Naive thymus-derived CD8-positive, alpha-beta T cell (primary cell): Measurements from ENCODE around the gene FLNC. TPM values are rescaled to one million over a fixed set of nuclear protein-coding genes. Genes with fewer than 3 reads are reported as not detected.

Source experiments
- ATAC-seq, 2 donors: fragments of 150-1000 bp; cut with Tn5 transposase in 1 of 2; sonication (Bioruptor Pico), chemical (Tn5 transposase) in 1 of 2; 1 replicate in 1 of 2; 2 replicates in 1 of 2; pipeline ENCODE4 v1.10.0; 2021; ENCODE audit warnings: mild to moderate bottlenecking in 2 of 2, moderate library complexity in 2 of 2
- POLR2A ChIA-PET: fragments of 350-600 bp; sonication (Branson Sonifier 250); formaldehyde crosslinking; loops from one replicate; lab custom pipeline; 2021; ENCODE audit warnings: antibody characterized with exemption; lab: Charles Lee
- DNase-seq, 10 donors: peaks; one replicate each; pipeline versions ENCODE4 v3.0.0 to v3.0.0-alpha.2; 2020 to 2022
- H3K27ac Mint-ChIP-seq, 10 donors: one replicate each; pipeline ENCODE4 v1.8.0; 2020 to 2022; ENCODE audit warnings: mild to moderate bottlenecking in 10 of 10, mixed read lengths in 10 of 10, moderate library complexity in 4 of 10, inconsistent platforms in 1 of 10
- H3K27me3 Mint-ChIP-seq, 5 donors: one replicate each; pipeline ENCODE4 v1.8.0; 2021 to 2022; ENCODE audit warnings: mixed read lengths in 5 of 5
- H3K36me3 Mint-ChIP-seq, 3 donors: one replicate each; pipeline ENCODE4 v1.8.0; 2020 to 2022; ENCODE audit warnings: mixed read lengths in 3 of 3, mild to moderate bottlenecking in 2 of 3, inconsistent platforms in 1 of 3
- H3K4me1 Mint-ChIP-seq, 4 donors: one replicate each; pipeline ENCODE4 v1.8.0; 2021 to 2022; ENCODE audit warnings: mixed read lengths in 4 of 4
- H3K4me3 Mint-ChIP-seq, 10 donors: one replicate each; pipeline ENCODE4 v1.8.0; 2020 to 2022; ENCODE audit warnings: mild to moderate bottlenecking in 10 of 10, mixed read lengths in 10 of 10, moderate library complexity in 6 of 10, inconsistent platforms in 1 of 10
- H3K9me3 Mint-ChIP-seq, 9 donors: one replicate each; pipeline ENCODE4 v1.8.0; 2020 to 2022; ENCODE audit warnings: mixed read lengths in 9 of 9, mild to moderate bottlenecking in 3 of 9, inconsistent platforms in 1 of 9, moderate library complexity in 1 of 9
- polyA plus RNA-seq, 3 donors: library from polyadenylated mRNA; unstranded; fragments of 300-500 nt; fragmentation: Illumina TruSeq; gene quantifications; one replicate each; pipeline ENCODE4 v1.2.3, GENCODE V29; 2021
- total RNA-seq, 8 experiments: library from RNA in 2 of 8; stranded (reverse) in 2 of 8; gene quantifications; one replicate each; pipeline ENCODE4 v1.2.3 and lab custom pipeline; 2021 to 2026

FLNC gene
- total and polyA plus RNA-seq, 5 experiments from 2014 or later: 0.01 TPM; not detected in 4

DNA sequence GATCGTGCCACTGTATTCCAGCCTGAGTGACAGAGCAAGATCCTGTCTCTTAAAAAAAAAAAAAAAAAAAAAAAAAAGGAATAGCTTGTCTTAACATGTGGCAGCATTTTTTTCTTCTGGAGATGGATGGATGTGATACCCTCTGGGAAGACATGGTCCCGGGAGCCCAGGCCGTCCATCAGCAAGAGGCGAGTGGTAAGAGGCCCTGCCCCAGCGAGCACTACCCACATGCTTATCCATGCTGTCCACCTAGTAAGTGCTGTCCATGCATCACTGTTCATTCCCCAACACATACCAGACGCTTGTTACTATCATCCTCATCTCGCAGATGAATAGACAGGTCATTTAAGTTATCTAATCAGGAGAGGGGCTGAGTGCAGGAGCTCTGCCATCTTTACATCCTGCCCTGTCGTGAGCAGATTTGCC, 45.3 kb downstream of the FLNC start:
- Mint-ChIP-seq H3K4me3 (no peak overlapping the region), H3K27me3 (peaks cover 0 to 2% (median 0%) of the 10 kb centered on the region in 5 donors), H3K27ac (peak overlapping the region in 1 of 10 donors; percentile 37), H3K9me3 (no peaks in the 10 kb centered on the region), H3K4me1 (peaks cover 0 to 2% (median under 1%) of the 10 kb centered on the region in 4 donors), H3K36me3 (no peaks in the 10 kb centered on the region)
- DNase-seq (no peak), ATAC-seq (no peak)
- POLR2A ChIA-PET: no interaction called here

DNA sequence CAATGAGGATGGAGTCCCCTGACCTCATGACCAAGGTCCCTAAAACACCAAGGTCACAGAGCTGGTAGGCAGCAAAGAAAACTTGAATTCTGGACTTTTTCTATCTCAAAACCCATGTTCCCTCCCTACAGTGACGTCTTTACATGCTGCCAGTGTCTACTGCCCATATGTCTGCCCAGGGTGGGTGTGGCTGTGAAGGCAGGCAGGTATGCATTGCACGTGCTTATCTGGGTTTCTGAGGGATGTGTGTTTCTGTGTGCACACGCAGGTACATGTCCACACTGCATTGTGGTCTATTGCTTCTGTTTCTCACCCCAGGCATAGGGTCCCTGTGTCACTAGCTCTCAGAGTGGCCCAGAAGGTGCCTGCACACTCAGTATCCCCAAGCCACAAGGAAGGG, 45.9 kb downstream of the FLNC start:
- no peak overlapping the region for H3K27ac Mint-ChIP-seq
- no peak overlapping the region for H3K4me3 Mint-ChIP-seq
- peaks cover 0 to 3% (median 0%) of the 10 kb centered on the region in 4 donors for H3K4me1 Mint-ChIP-seq
- DNase-seq (no peak), ATAC-seq (no peak)
- no peaks in the 10 kb centered on the region for H3K9me3 Mint-ChIP-seq
- POLR2A ChIA-PET: no interaction called here
- H3K36me3 Mint-ChIP-seq: no peaks in the 10 kb centered on the region
- peaks cover 0 to 3% (median 0%) of the 10 kb centered on the region in 5 donors for H3K27me3 Mint-ChIP-seq

DNA sequence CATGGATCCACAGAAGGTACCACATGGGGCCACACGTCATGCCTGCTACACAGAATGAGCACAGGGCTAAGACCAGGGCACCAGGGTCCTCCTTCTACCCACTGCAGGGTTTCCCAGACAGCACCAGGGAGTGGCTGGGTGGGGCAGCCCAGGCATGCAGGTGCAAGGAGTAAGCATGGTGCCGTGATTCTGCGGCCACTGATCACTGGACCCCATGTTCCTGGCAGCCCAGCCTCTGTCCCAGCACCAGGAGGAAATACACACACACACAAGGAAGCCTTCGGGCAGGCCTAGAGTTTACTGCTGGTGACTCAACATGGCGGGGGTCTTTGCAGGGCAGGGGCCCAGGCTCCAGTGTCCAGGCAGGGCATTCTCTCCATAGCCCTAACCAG, 46.4 kb downstream of the FLNC start:
- ATAC-seq (no peak), DNase-seq (peak in 1 of 10 donors; percentile 32)
- peaks cover 0 to 3% (median 1%) of the 10 kb centered on the region in 4 donors for H3K4me1 Mint-ChIP-seq
- H3K27ac Mint-ChIP-seq: no peak overlapping the region
- no peaks in the 10 kb centered on the region for H3K9me3 Mint-ChIP-seq
- H3K27me3 Mint-ChIP-seq: peaks cover 0 to 3% (median 0%) of the 10 kb centered on the region in 5 donors
- POLR2A ChIA-PET: no interaction called here
- no peak overlapping the region for H3K4me3 Mint-ChIP-seq
- no peaks in the 10 kb centered on the region for H3K36me3 Mint-ChIP-seq

DNA sequence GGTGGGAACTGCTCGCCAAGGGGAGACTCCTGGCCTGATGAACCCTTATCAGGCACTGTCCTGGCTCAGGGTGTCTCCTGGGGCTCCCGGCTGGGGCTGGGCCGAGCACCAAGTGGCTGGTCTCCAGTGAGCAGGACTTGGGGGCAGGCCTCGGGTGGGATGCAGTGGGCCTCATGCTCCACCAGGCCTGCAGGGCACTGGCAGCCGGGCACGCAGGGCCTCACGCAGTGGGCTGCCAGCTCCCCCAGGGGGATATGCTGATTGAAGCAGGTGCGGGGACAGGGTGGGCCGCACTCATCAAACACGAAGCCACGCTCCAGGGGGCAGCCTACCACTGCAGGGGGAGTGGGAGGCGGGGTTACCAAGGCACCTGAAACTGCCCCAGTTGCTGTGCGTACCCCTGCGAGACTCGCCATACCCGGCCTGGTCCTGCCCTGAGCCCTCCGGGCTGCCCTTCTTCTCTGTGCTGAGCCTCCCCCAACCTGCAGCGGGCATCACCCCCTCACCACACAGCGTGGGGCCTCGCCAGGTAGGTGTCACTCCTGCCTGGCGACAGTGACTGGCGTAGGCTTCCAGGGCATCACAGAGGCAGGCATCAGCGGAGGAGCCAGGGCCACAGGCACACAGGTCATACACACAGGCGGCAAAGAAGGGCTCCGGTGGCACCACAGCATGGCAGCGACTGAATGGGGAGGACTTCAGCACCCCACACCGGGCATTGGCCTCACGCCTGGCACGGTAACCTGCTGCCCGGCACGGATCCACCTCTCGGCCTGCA, 47.0 kb downstream of the FLNC start:
- Mint-ChIP-seq H3K27ac (no peak overlapping the region), H3K4me1 (peaks cover 0 to 3% (median 1%) of the 10 kb centered on the region in 4 donors), H3K27me3 (peaks cover 0 to 3% (median 0%) of the 10 kb centered on the region in 5 donors), H3K36me3 (no peaks in the 10 kb centered on the region), H3K4me3 (no peak overlapping the region), H3K9me3 (no peaks in the 10 kb centered on the region)
- POLR2A ChIA-PET: interaction anchor here (0.8 kb wide), 1 partner anchor 196 kb away, joined by 3 read pairs; no protein-coding TSS in a partner anchor
- ATAC-seq (no peak), DNase-seq (peak in 1 of 10 donors; percentile 53)

DNA sequence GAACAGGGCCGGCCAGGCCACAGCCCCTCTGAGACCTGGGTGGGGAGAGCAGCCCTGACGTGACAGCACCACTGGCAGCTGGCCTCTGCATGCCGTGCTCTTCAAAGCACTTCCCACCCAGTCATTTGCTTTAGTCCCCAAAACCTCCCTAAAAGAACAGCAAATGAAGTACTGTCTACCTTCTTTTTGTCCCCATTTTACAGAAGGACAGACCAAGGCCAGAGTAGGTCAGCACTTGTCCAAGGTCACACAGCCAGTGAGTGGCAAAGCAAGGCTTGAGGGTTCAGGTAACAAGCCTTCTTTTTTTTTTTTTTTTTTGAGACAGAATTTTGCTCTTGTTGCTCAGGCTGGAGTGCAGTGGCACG, 47.5 kb downstream of the FLNC start:
- H3K27ac Mint-ChIP-seq: no peak overlapping the region
- peaks cover 0 to 3% (median 0%) of the 10 kb centered on the region in 5 donors for H3K27me3 Mint-ChIP-seq
- DNase-seq (peak in 1 of 10 donors; percentile 30), ATAC-seq (no peak)
- no peaks in the 10 kb centered on the region for H3K9me3 Mint-ChIP-seq
- POLR2A ChIA-PET: interaction anchor here (0.8 kb wide), 1 partner anchor 196 kb away, joined by 3 read pairs; no protein-coding TSS in a partner anchor
- H3K36me3 Mint-ChIP-seq: no peaks in the 10 kb centered on the region
- H3K4me1 Mint-ChIP-seq: peaks cover 0 to 4% (median 2%) of the 10 kb centered on the region in 4 donors
- H3K4me3 Mint-ChIP-seq: no peak overlapping the region

DNA sequence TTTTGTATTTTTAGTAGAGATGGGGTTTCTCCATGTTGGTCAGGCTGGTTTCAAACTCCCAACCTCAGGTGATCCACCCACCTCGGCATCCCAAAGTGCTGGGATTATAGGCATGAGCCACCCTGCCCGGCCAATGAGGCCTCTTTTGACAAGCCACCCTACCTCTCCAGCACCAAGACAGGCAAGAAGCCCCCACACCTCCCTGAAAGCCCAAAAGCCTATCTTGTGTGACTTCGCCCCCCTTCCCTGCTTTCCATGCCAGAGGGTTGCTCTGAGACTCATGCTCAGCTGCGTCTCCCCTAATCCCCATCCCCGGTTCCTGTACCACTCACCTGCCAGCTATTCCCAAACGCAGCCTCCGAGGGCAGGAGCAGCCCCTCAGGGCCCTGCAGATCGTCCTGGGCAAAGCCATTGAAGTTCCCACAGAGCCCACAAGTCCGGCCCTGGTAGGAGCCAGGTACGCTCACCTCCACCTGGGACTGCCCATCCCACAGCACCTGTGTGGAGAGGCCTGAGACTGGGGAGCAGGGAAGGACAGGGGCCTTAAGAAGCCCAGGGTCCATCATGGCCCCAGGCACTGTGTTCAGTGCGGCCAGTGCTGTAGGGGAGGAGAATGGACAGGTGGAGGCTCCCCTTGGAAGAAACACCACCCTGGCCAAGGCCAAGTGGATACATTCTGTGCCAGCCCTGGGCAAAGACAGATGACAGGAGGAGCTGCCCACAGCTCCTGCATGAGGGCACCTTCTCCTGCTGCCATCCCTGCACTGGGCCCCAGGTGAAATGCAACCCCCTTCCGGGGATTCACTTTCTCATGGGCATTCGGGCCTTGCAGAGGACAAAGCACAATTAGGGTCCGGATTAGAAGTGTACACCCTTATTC, 48.3 kb downstream of the FLNC start:
- Mint-ChIP-seq H3K4me1 (peaks cover 0 to 4% (median 2%) of the 10 kb centered on the region in 4 donors), H3K27me3 (peaks cover 0 to 3% (median 0%) of the 10 kb centered on the region in 5 donors), H3K27ac (no peak overlapping the region), H3K36me3 (no peaks in the 10 kb centered on the region), H3K4me3 (no peak overlapping the region), H3K9me3 (no peaks in the 10 kb centered on the region)
- peak in 1 of 10 donors; percentile 45 for DNase-seq
- POLR2A ChIA-PET: interaction anchor here (0.7 to 0.8 kb wide), 2 partner anchors 9 to 197 kb away, joined by 3 read pairs; no protein-coding TSS in a partner anchor
- ATAC-seq: no peak

DNA sequence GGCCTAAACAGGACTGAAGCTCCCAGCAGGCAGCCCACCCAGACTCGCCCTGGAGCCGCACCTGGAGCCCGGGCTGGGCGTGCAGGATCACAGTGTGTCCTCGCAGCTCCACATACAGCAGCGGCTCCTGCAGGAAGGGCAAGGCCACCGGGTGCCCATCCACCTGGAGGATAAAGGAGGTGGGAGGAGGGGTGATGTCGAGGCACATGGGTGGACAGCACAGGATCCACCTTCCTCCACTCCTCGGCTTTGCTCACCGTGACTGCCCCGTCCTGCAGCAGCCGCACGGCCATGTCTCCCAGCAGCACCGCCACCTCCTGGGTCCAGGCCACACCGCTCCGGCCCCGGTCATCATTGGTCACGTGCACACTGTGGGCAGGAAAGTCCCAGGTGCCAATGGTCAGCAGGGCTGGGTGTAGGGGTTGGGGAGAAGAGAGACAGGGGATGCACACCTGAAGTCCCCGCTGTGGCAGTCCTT, 49.3 kb downstream of the FLNC start:
- POLR2A ChIA-PET: interaction anchor here (0.7 kb wide), 1 partner anchor 10 kb away, joined by 3 read pairs; no protein-coding TSS in a partner anchor
- DNase-seq (peak in 1 of 10 donors; percentile 55), ATAC-seq (no peak)
- H3K4me1 Mint-ChIP-seq: peaks cover 0 to 4% (median 2%) of the 10 kb centered on the region in 4 donors
- H3K27ac Mint-ChIP-seq: no peak overlapping the region
- H3K9me3 Mint-ChIP-seq: no peaks in the 10 kb centered on the region
- H3K27me3 Mint-ChIP-seq: peaks cover 0 to 3% (median 0%) of the 10 kb centered on the region in 5 donors
- H3K4me3 Mint-ChIP-seq: no peak overlapping the region
- H3K36me3 Mint-ChIP-seq: no peaks in the 10 kb centered on the region

DNA sequence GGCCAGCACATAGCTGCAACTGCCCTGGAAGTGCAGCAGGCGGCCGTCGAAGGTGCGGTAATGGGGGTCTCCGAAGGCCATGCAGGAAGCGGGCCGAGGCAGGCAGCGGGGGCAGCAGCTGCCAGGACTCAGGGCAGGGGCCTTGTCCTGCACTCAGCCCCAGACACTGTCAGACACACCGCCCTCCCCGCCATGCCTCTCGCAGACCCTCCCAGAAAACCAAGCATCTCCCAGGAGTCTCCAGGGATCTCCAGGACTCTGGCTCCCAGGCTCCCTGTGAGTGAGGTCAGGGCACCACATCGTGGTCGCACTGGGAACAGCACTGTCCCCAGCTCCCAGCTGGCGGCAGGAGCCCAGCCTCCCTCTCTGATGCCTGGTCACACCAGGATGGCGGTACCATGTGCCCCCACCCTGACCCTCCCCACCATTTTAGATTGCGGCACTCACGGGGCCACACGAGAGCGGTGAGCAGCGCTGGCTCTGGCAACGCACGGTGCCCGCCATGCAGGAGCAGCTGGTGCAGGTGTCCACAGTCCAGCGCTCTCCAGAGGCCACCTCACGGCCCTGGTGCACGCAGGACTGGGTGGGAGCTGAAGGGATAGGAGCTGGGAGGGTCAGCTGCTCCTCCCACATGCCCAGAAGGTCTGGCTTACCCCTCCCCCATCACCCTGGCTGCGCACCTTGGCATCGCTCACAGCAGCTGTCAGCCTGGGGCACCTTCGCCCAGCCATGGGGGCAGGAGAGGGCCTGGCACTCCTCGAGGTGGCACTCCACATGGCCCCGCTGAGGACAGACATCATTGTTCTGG, 49.9 kb downstream of the FLNC start:
- no peak for ATAC-seq
- H3K4me3 Mint-ChIP-seq: no peak overlapping the region
- H3K27ac Mint-ChIP-seq: no peak overlapping the region
- peaks cover 0 to 8% (median 0%) of the 10 kb centered on the region in 5 donors for H3K27me3 Mint-ChIP-seq
- peaks cover 0 to 4% (median 2%) of the 10 kb centered on the region in 4 donors for H3K4me1 Mint-ChIP-seq
- H3K9me3 Mint-ChIP-seq: no peaks in the 10 kb centered on the region
- peak in 1 of 10 donors; percentile 48 for DNase-seq
- H3K36me3 Mint-ChIP-seq: no peaks in the 10 kb centered on the region
- POLR2A ChIA-PET: interaction anchor here (1.2 kb wide), 1 partner anchor 38 kb away, joined by 3 read pairs; no protein-coding TSS in a partner anchor

DNA sequence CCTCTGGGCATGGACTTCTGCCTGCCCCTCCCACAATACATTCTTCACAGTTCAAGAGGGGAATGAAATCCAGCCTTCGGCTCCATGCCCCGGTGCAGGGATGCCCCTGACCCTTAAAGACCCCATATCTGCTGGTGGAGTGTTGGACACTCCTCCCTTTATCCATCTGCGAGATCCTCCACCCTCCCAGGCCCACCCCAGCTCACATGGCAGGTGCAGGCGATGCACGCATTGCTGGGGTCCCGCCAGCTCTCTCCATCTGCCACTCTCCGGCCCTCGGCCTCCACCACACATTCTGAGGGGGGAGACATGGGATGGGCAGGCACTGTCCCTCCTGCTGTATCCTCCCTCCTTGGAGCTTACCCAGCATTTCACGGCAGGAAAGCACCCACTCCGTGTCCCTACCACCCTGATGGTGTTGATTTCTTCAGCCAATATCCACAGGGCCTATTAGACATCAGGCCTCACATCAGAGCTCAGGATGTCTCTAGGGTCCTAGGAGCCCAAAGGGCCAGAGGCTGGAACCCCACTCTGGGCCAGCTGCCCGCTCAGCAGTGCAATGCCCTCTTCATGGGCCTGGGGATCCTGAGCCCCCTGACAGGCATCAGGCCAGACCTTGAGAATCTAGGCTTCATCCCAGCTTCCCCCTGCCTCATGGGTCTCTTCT, 50.7 kb downstream of the FLNC start:
- POLR2A ChIA-PET: interaction anchor here (1.2 kb wide), 1 partner anchor 39 kb away, joined by 3 read pairs; no protein-coding TSS in a partner anchor
- H3K4me1 Mint-ChIP-seq: peaks cover 0 to 4% (median 2%) of the 10 kb centered on the region in 4 donors
- no peaks in the 10 kb centered on the region for H3K36me3 Mint-ChIP-seq
- peak overlapping the region in 2 of 10 donors; percentile 11 to 85 for H3K27ac Mint-ChIP-seq
- peak in 1 of 10 donors; percentile 49 for DNase-seq
- no peak overlapping the region for H3K4me3 Mint-ChIP-seq
- peaks cover 2 to 16% (median 6%) of the 10 kb centered on the region in 5 donors for H3K27me3 Mint-ChIP-seq
- no peak for ATAC-seq
- H3K9me3 Mint-ChIP-seq: no peaks in the 10 kb centered on the region

DNA sequence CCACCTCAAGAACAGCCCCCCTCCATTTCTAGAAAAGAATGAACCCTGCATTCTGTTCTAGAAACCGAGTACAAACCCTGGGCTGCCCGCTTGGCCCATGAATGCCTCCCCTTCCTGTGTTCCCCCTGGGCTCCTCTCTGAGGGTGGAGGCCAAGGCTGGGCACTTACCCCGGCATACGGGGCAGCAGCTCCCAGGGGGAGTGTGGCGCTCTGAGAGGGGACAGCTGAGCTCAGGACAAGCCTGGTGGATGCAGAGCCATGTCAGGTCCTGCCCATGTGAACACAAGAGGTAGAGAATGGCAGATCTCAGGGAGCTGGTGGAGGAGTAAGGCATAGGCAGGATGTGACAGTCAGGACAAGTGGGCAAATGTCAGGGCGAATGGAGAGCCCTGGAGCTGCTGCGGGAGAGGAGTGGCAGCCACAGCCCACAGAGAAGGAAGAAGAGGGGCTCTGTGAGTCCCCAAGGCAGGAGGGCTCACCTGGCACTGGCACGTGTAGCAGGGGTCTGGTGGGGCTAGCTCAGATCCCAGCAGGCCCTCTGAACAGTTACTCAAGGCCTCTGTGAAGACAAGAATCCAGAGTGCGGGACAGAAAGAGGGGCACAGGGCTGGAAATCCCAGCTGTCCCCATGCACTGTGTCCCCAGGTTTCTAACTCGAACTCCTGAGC, 51.4 kb downstream of the FLNC start:
- Mint-ChIP-seq H3K9me3 (no peaks in the 10 kb centered on the region), H3K36me3 (no peaks in the 10 kb centered on the region), H3K4me1 (peaks cover 0 to 4% (median 2%) of the 10 kb centered on the region in 4 donors), H3K27ac (peak overlapping the region in 1 of 10 donors; percentile 85), H3K4me3 (no peak overlapping the region), H3K27me3 (peaks cover 2 to 22% (median 8%) of the 10 kb centered on the region in 5 donors)
- DNase-seq (peak in 1 of 10 donors; percentile 51), ATAC-seq (no peak)
- POLR2A ChIA-PET: no interaction called here

DNA sequence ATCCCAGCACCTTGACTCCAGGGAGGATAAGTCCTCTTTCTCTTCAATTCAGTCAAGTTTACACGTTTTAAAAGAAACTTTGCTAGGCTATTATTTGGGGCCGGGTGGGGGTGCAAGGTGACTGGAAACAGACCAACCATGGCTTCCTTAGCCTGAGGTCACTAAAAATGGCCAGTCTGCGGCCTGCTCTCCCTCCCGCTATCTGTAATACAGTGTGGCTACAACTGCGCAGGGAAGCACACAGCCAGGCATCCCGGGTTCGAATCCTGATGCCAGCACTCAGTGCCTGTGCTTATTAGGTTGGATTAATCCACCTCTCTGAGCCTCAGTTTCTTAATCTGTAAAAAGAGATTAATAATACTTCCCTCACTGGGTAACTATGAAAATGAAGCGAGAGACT, 51.9 kb downstream of the FLNC start:
- DNase-seq (no peak), ATAC-seq (no peak)
- no peaks in the 10 kb centered on the region for H3K36me3 Mint-ChIP-seq
- POLR2A ChIA-PET: no interaction called here
- no peak overlapping the region for H3K27ac Mint-ChIP-seq
- peaks cover 2 to 22% (median 9%) of the 10 kb centered on the region in 5 donors for H3K27me3 Mint-ChIP-seq
- H3K9me3 Mint-ChIP-seq: no peaks in the 10 kb centered on the region
- H3K4me3 Mint-ChIP-seq: no peak overlapping the region
- H3K4me1 Mint-ChIP-seq: peaks cover 0 to 4% (median 2%) of the 10 kb centered on the region in 4 donors
